ENCODE data around the gene S100PBP.
"Not testable (repeated sequence)": the region's sequence is repeated elsewhere in the genome, so short reads cannot be mapped to it uniquely, and the experiment has no call there.

Gene S100PBP

DNA sequence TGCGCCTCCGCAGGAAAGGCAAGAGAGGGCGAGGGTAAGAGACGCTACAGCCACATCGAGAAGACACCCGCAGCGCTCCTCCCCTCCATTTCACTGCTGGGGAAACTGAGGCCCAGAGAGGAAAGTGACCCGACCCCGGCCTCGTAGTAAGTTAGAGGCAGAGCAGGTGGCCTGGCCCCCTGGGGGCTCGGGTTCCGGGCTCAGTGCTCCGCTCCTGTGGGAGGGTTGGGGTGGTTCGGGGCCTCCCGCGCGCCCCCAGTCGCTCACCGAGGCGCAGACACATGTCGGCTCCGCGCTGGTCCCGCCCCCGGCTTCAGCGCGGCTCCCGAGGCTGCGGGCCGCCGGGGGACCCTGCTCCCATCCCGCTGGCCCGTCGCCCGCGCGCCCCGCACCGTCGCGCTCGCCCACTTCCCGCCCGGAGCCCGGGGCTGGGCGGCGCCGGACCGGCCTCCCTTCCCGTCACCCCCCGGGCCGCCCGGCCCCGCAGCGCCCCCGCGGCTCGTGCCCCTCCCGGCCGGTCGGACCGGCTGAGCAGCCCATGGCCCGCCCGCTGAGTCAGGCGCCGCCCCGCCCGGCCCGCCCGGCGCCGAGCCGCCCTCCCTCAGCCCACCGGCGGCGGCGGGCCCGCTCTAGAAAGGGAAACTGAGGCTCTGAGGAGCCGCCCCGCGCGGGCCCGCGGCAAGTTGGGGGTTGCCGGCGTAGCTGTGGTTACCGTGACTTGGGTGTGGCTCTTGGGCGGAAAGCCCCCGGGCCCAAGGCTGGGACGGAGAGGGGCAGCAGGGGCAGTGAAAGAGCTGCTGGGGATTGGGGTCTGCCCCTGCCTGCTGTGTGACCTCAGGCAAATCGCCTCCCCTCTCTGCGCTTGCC is 83.7 kb downstream of the S100PBP start, which contains the start of gene TMEM54:
TSS of gene TMEM54 (minus strand) at position 434 of the 867 bp plus-strand sequence. CDS start at position 283, 151 bp downstream.
- DNase-seq (ENCODE audit: low spot score) = peak; percentile 56

DNA sequence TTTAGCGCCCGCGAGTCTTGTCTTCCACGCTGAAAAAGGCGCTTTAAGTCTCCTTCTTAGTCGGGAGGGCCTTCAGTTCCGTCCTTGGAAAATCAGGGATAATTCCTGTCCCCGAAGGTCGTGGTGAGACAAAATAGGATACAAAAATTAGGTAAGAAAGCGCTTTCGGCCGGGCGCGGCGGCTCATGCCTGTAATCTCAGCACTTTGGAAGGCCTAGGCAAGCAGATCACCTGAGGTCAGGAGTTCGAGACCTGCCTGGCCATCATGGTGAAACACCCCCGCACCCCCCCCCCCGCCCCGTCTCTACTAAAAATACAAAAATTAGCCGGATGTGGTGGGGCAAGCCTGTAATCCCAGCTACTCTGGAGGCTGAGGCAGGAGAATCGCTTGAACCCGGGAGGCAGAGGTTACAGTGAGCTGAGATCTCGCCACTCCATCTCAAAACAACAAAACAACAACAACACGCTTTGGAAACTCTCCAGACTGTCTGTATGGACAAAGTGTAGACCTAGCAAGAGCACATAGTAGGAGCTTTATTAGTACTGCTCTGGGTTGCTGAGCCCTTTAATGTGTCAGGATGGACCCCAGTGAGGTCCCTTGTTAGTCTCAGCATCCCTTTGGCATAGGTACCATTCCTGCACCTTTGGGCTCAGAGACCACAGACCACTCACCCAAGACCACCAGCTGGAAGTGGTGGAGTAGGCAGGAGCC is 84.5 kb downstream of the S100PBP start:
- no peak for DNase-seq (ENCODE audit: low spot score)

DNA sequence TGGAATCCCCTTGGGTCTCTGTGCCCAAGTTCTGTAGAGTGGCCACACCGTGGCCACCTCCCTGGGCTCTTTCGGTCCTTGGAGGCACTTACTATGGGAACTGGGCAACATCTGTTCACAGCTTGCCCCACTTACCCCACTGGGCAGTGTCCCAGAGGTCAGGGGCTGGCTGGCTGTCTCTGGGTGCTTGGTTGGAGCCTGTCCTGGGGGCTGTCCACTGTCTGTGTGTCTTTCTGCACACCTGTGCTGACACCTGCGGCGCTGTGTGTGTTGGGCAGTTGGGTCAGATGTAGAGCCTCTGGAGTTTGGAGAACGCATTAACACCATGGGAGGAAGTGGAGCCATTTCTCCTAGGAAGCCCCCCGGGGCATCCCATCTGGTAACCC is 85.1 kb downstream of the S100PBP start:
- no peak for DNase-seq (ENCODE audit: low spot score)

DNA sequence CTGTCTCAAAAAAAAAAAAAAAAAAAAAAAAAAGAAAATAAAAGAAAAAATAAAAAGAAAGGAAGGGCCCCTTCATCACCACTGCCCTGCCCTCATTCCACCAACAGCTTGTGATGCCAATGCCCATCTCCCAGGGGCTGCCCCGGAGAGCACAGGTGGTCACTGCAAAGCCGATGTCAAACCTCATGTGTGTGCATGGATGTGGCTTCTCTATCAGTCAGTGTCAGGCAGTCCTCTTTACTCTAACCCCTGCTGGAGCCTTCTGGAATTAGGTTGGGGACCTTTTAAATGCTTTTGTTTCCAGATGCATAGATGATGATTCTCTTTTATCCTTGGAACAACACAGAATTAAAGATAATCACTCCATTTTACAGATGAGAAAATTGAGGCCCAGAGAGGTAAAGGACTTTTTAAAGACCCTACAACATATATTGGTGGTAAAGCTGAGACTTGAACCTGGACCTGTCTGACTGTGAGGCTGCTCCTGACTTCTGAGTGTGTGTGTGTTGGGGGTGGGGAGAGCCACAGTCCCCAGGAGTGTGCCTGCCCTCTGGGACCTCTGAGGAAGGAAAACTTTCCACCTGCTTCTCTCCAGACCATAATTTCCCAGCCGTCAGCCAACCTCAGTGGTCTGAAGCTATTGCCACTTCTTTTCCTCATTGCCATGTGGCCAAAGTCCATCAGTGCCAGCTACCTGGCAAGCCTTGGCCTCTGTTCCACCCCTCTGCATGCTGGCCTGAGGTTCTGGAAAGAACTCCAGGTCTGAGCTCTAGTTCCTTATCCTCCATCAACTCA is 86.7 kb downstream of the S100PBP start:
- no peak for DNase-seq (ENCODE audit: low spot score)

DNA sequence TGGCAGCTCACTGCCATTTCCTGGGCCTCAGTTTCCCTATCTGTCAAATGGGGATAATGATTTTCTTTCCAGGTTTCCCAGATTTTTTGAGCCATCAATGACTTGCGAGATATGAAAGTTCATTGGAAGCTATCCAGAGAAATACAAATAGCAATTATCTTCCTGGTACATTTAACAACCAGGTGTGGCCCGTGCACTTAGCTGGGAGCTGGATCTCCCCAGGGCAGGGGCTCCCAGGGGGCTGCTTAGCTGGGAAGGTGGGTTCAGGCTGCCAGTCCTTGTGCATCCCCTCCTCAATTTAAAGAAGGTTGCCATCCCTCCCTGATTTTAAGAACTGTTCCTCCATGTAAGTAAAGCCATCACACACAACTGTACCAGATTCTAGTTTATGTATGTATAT is 87.3 kb downstream of the S100PBP start:
- DNase-seq (ENCODE audit: low spot score) = no peak

DNA sequence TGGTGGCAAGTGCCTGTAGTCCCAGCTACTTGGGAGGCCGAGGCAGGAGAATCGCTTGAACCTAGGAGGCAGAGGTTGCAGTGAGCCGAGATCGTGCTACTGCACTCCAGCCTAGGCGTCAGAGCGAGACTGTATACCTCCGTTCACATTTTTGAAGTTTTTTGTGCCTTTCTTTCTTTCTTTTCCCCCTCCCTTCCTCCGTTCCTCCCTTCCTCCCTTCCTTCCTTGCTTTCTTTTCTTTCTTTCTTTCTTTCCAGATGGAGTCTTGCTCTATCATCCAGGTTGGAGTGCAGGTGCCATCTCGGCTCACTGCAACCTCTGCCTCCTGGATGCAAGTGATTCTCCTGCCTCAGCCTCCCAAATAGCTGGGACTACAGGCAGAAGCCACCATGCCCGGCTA is 88.1 kb downstream of the S100PBP start:
- DNase-seq (ENCODE audit: low spot score) = not testable (repeated sequence)

DNA sequence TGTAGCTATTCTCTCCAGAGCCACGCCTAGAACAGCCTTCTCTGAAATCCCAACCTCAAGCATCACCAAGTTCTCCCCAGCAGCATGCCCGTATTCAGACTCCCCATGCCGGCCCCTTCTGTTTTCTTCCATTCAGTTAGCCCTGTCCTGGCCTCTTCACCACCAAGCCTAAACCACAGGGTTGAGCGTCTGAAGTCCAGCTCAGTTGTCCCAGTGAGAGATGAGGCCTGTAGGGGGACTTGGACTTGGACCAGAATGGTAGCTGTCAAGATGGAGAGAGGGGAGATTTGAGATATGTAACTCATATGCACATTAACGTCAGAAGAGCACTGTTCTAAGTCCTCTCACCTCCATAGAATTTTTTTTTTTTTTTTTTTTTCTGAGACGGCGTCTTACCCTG is 89.2 kb downstream of the S100PBP start:
- no peak for DNase-seq (ENCODE audit: low spot score)

DNA sequence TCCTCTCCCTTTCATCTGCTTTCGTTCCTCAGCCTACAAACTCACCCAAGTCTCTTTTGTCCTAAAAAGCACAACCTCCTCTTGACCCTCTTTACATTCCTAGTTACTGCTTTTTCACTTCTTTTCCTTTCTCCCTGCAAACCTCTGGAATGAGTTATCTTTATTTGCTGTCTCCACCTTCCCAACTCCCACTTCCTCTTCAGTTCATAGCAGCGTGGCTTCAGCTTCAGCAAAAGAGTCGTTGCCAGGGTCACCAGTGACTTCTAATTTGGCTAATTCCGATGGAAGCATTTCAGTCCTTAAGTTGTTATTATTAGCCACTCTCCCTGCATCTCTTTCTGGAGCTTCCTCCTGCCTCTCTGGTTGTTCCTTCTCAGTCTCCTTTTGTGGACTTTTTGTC is 90.0 kb downstream of the S100PBP start:
- DNase-seq (ENCODE audit: low spot score) = no peak

All from HuH-7 (cell line).